ENCODE measurements around the gene ABCA13. TPM values are rescaled to one million over a fixed set of nuclear protein-coding genes. Genes with fewer than 3 reads are reported as not detected.
"Not testable (repeated sequence)": the region's sequence is repeated elsewhere in the genome, so short reads cannot be mapped to it uniquely, and the experiment has no call there.

Gene ABCA13
- total RNA-seq, 1 donor from 2014 or later: 2.8 TPM

- DNase-seq (ENCODE audit: low spot score): no peak
These were observed 5.2 kb downstream of the ABCA13 start for GRCh38 chr7:48176356-48176893.

GRCh38 chr7:48177271-48177670 lies 6.0 kb downstream of the ABCA13 start:
- no peak for DNase-seq (ENCODE audit: low spot score)

GRCh38 chr7:48179496-48180030 lies 8.3 kb downstream of the ABCA13 start:
- DNase-seq (ENCODE audit: low spot score): no peak

- no peak for DNase-seq (ENCODE audit: low spot score)
These were observed 9.7 kb downstream of the ABCA13 start for GRCh38 chr7:48180981-48181380.

GRCh38 chr7:48182718-48183369 lies 11.6 kb downstream of the ABCA13 start:
- DNase-seq (ENCODE audit: low spot score): no peak

- DNase-seq (ENCODE audit: low spot score): no peak
These were observed 12.1 kb downstream of the ABCA13 start for GRCh38 chr7:48183370-48183743.

- DNase-seq (ENCODE audit: low spot score): no peak
These were observed 12.7 kb downstream of the ABCA13 start for GRCh38 chr7:48183965-48184364.

- no peak for DNase-seq (ENCODE audit: low spot score)
These were observed 17.7 kb downstream of the ABCA13 start for GRCh38 chr7:48188776-48189520.

GRCh38 chr7:48192996-48193395 lies 21.7 kb downstream of the ABCA13 start:
- DNase-seq (ENCODE audit: low spot score): no peak

GRCh38 chr7:48193421-48193820 lies 22.2 kb downstream of the ABCA13 start:
- no peak for DNase-seq (ENCODE audit: low spot score)

- not testable (repeated sequence) for DNase-seq (ENCODE audit: low spot score)
These were observed 29.8 kb downstream of the ABCA13 start for GRCh38 chr7:48200946-48201589.

- DNase-seq (ENCODE audit: low spot score): not testable (repeated sequence)
These were observed 31.7 kb downstream of the ABCA13 start for GRCh38 chr7:48202916-48203315.

GRCh38 chr7:48207155-48207675 lies 36.0 kb downstream of the ABCA13 start:
- no peak for DNase-seq (ENCODE audit: low spot score)

- DNase-seq (ENCODE audit: low spot score): no peak
These were observed 37.8 kb downstream of the ABCA13 start for GRCh38 chr7:48209004-48209600.

GRCh38 chr7:48213226-48213625 lies 42.0 kb downstream of the ABCA13 start:
- no peak for DNase-seq (ENCODE audit: low spot score)

GRCh38 chr7:48217266-48217665 lies 46.0 kb downstream of the ABCA13 start:
- no peak for DNase-seq (ENCODE audit: low spot score)

GRCh38 chr7:48217753-48218152 lies 46.5 kb downstream of the ABCA13 start:
- DNase-seq (ENCODE audit: low spot score): no peak

GRCh38 chr7:48224042-48224441 lies 52.8 kb downstream of the ABCA13 start:
- DNase-seq (ENCODE audit: low spot score): no peak

- DNase-seq (ENCODE audit: low spot score): no peak
These were observed 53.8 kb downstream of the ABCA13 start for GRCh38 chr7:48225101-48225500.

- DNase-seq (ENCODE audit: low spot score): no peak
These were observed 66.1 kb downstream of the ABCA13 start for GRCh38 chr7:48237354-48237753.

- DNase-seq (ENCODE audit: low spot score): no peak
These were observed 71.6 kb downstream of the ABCA13 start for GRCh38 chr7:48242846-48243245.

- no peak for DNase-seq (ENCODE audit: low spot score)
These were observed 73.6 kb downstream of the ABCA13 start for GRCh38 chr7:48244864-48245271.
